HCT116 (cell line): Measurements from ENCODE around the gene FRMD4B. TPM values are rescaled to one million over a fixed set of nuclear protein-coding genes. Genes with fewer than 3 reads are reported as not detected.

Experiments
- ATAC-seq: fragments of 200-7000 bp; cut with Tn5 transposase; 2 replicates; pipeline ENCODE4 v1.9.1; 2020; ENCODE audit warnings: mild to moderate bottlenecking, moderate library complexity
- BruUV-seq: library from RNA; stranded (reverse); fragments of 400-500 nt; replicated peaks from 2 replicates; lab custom pipeline; 2021; lab: Mats Ljungman, UMichigan
- CTCF ChIA-PET: fragments of 300-600 bp; sonication (Branson Sonifier 250); formaldehyde crosslinking; loops from one replicate; lab custom pipeline; 2021; ENCODE audit warnings: antibody characterized with exemption; lab: Charles Lee
- POLR2A ChIA-PET: fragments of 300-600, 350-600 bp; sonication (Branson Sonifier 250); formaldehyde crosslinking; loops from one replicate; lab custom pipeline; 2021; ENCODE audit warnings: antibody characterized with exemption; lab: Charles Lee
- RAD21 ChIA-PET, 2 experiments: fragments of 300-600 bp; sonication (Branson Sonifier 250); formaldehyde crosslinking; loops; one replicate each; lab custom pipeline; 2023; ENCODE audit warnings: low total read pairs in 2 of 2; ENCODE audit not compliant: uncharacterized antibody in 2 of 2, unreplicated experiment in 2 of 2, low non-redundant PET in 1 of 2; lab: Charles Lee
- DNase-seq: peaks from one replicate; pipeline ENCODE4 v3.0.0-alpha.2; 2010; ENCODE audit warnings: low read depth, low spot score
- H2AFZ ChIP-seq: fragments of 200-600 bp; shearing (Covaris generic), sonication (generic); 2 replicates; pipeline ENCODE4 v1.6.1; 2017; ENCODE audit warnings: low read depth, mixed run types, mixed read lengths, antibody characterized with exemption, low read length; ENCODE audit not compliant: poor library complexity, severe bottlenecking
- H3K27ac ChIP-seq: 2 replicates; pipeline ENCODE4 v1.5.1; 2012; ENCODE audit warnings: low read depth, low read length
- H3K27me3 ChIP-seq: fragments of 200-600 bp; sonication (generic); 2 replicates; pipeline ENCODE4 v1.6.1; 2016; ENCODE audit warnings: mixed run types, low read length, mixed read lengths; ENCODE audit not compliant: insufficient read depth
- H3K36me3 ChIP-seq, 2 experiments: fragments of 200-500 bp in 1 of 2; fragments of 200-600 bp in 1 of 2; sonication (Bioruptor generic) in 1 of 2; sonication (generic) in 1 of 2; 2 replicates each; pipeline versions ENCODE4 v1.5.1 to v1.6.1; 2014 to 2016; ENCODE audit warnings: low read length in 2 of 2, inconsistent platforms in 1 of 2, mixed read lengths in 1 of 2, mixed run types in 1 of 2; ENCODE audit not compliant: insufficient read depth in 2 of 2, control insufficient read depth in 1 of 2
- H3K4me1 ChIP-seq, 2 experiments: fragments of 200-600 bp in 1 of 2; sonication (generic) in 1 of 2; 2 replicates each; pipeline versions ENCODE4 v1.5.1 to v1.6.1; 2012 to 2017; ENCODE audit warnings: low read length in 2 of 2, inconsistent platforms in 1 of 2, mild to moderate bottlenecking in 1 of 2, mixed read lengths in 1 of 2, mixed run types in 1 of 2, moderate library complexity in 1 of 2; ENCODE audit not compliant: insufficient read depth in 2 of 2, control insufficient read depth in 1 of 2
- H3K4me2 ChIP-seq: fragments of 200-600 bp; sonication (generic); 2 replicates; pipeline ENCODE4 v1.6.1; 2017; ENCODE audit warnings: mixed run types, low read length, mixed read lengths
- H3K4me3 ChIP-seq, 2 experiments: fragments of 200-600 bp in 1 of 2; sonication (generic) in 1 of 2; replicated peaks in 1 of 2; 2 replicates each; pipeline ENCODE4 v1.5.1; 2011 to 2016; ENCODE audit warnings: low read length in 2 of 2, control low read depth in 1 of 2, low read depth in 1 of 2, mild to moderate bottlenecking in 1 of 2, mixed read lengths in 1 of 2, mixed run types in 1 of 2
- H3K79me2 ChIP-seq: fragments of 200-600 bp; sonication (generic); 2 replicates; pipeline ENCODE4 v1.6.1; 2017; ENCODE audit warnings: mild to moderate bottlenecking, mixed run types, low read length, moderate library complexity, mixed read lengths; ENCODE audit not compliant: insufficient read depth
- H3K9ac ChIP-seq: fragments of 200-600 bp; sonication (generic); 2 replicates; pipeline ENCODE4 v1.6.1; 2016; ENCODE audit warnings: low read length, mixed read lengths
- H3K9me2 ChIP-seq: fragments of 200-600 bp; sonication (generic), shearing (Covaris generic); 2 replicates; pipeline ENCODE4 v1.6.1; 2017; ENCODE audit warnings: mixed run types, mild to moderate bottlenecking, moderate library complexity; ENCODE audit not compliant: insufficient read depth
- H3K9me3 ChIP-seq, 2 experiments: fragments of 200-500 bp in 1 of 2; fragments of 200-600 bp in 1 of 2; sonication (Bioruptor generic) in 1 of 2; sonication (generic) in 1 of 2; 2 replicates each; pipeline ENCODE4 v1.6.1; 2014 to 2017; ENCODE audit warnings: low read length in 2 of 2, mixed read lengths in 2 of 2, inconsistent platforms in 1 of 2, low read depth in 1 of 2, mild to moderate bottlenecking in 1 of 2, mixed run types in 1 of 2, moderate library complexity in 1 of 2; ENCODE audit not compliant: control insufficient read depth in 1 of 2, insufficient read depth in 1 of 2
- H4K20me1 ChIP-seq: fragments of 200-600 bp; sonication (generic), shearing (Covaris generic); 2 replicates; pipeline ENCODE4 v1.6.1; 2017; ENCODE audit warnings: mixed run types, mild to moderate bottlenecking, moderate library complexity; ENCODE audit not compliant: insufficient read depth
- EZH2 ChIP-seq: fragments of 200-600 bp; sonication (generic); IDR thresholded peaks from 2 replicates; pipeline ENCODE4 v1.6.1; 2017; ENCODE audit warnings: antibody characterized with exemption, mixed run types
- ZFX ChIP-seq: fragments of 450-650 bp; IDR thresholded peaks from 2 replicates; pipeline ENCODE4 v1.6.1; 2017
- ZNF274 ChIP-seq: fragments of 200-500 bp; sonication (Bioruptor generic); IDR thresholded peaks from 2 replicates; pipeline ENCODE4 v1.6.1; 2014; ENCODE audit warnings: mild to moderate bottlenecking, low read depth, low read length, inconsistent platforms
- intact Hi-C: fragments of 100-400 bp; cut with micrococcal nuclease; formaldehyde crosslinking; loops from 2 replicates; pipeline ENCODE4 v1.10.0; 2022
- total RNA-seq: library from RNA; stranded (reverse); gene quantifications from one replicate; pipeline ENCODE4 v1.2.1, GENCODE V29; 2021; ENCODE audit not compliant: unreplicated experiment

The FRMD4B gene
- total RNA-seq, 1 experiment from 2014 or later = 2.0 TPM

- H3K9me3 ChIP-seq = no peaks in the 10 kb centered on the region
- H2AFZ ChIP-seq = no peak overlapping the region
- H3K79me2 ChIP-seq = no peaks in the 10 kb centered on the region
- H3K4me3 ChIP-seq = no peak overlapping the region
- H4K20me1 ChIP-seq = no peaks in the 10 kb centered on the region
- no peak overlapping the region for H3K4me2 ChIP-seq
- BruUV-seq = no TSS peak
- H3K27me3 ChIP-seq = peaks cover 28% of the 10 kb centered on the region
- TF ChIP-seq ZNF274 = no peak
- no peak for TF ChIP-seq EZH2
- H3K27ac ChIP-seq = no peak overlapping the region
- ATAC-seq = no peak
- no peaks in the 10 kb centered on the region for H3K4me1 ChIP-seq
- POLR2A ChIA-PET = no interaction called here
- H3K9ac ChIP-seq = no peak overlapping the region
- DNase-seq = no peak
- H3K9me2 ChIP-seq = no peaks in the 10 kb centered on the region
- no peaks in the 10 kb centered on the region for H3K36me3 ChIP-seq
- CTCF ChIA-PET = no interaction called here
- RAD21 ChIA-PET = no interaction called here
- intact Hi-C loops = no loop called here
Observed at GRCh38 chr3:69433121-69433968, 47.5 kb upstream of the FRMD4B start.

DNA sequence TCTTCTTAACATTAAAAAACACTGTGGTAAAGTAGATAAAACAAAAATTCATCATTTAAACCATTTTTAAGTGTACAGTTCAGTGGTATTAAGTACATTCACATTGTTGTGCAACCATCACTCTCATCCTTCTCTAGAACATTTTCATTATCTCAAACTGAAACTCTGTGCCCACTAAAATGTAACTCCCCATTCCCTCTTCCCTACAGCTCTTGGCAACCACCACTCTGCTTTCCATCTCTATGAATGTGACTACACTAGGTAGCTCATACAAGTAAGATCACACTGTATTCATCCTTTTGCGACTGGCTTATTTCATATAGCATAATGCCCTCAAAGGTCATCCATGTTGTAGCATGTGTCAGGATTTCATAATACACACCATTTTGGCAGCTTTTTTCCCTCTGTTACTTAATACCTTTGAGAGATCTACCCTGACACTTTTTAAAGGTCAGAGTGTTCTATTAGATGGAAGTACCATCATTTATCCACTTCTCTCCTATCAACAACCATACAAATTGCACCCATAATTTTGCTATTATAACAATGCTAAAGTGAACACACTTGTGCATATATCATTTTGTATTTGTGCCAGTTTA, 42.9 kb upstream of the FRMD4B start:
- no peaks in the 10 kb centered on the region for H3K9me2 ChIP-seq
- CTCF ChIA-PET = interaction anchor here (1.4 to 4.6 kb wide), 3 partner anchors 11 to 307 kb away, joined by 5 to 27 read pairs (median 7); no protein-coding TSS in a partner anchor
- ATAC-seq = no peak
- no peaks in the 10 kb centered on the region for H3K4me1 ChIP-seq
- intact Hi-C loops = no loop called here
- no peak overlapping the region for H2AFZ ChIP-seq
- H3K9ac ChIP-seq = no peak overlapping the region
- H3K36me3 ChIP-seq = no peaks in the 10 kb centered on the region
- POLR2A ChIA-PET = no interaction called here
- H3K9me3 ChIP-seq = no peaks in the 10 kb centered on the region
- no peak overlapping the region for H3K4me2 ChIP-seq
- no peaks in the 10 kb centered on the region for H4K20me1 ChIP-seq
- H3K27me3 ChIP-seq = peaks cover 28% of the 10 kb centered on the region
- RAD21 ChIA-PET = no interaction called here
- no peak for TF ChIP-seq ZFX
- TF ChIP-seq, all 23 proteins: peak for 0
- Histone ChIP-seq H3K4me3 (no peak overlapping the region), H3K79me2 (no peaks in the 10 kb centered on the region), H3K27ac (no peak overlapping the region)
- no peak for DNase-seq
- no TSS peak for BruUV-seq
